ENCODE data around the gene CYTH4. TPM values are rescaled to one million over a fixed set of nuclear protein-coding genes. Genes with fewer than 3 reads are reported as not detected.

CYTH4 gene
- total and polyA plus RNA-seq, 10 of the 15 experiments (the other 5 are each of a cell fraction or from before 2014, with no cell fraction given) = 1.5 to 27.3 (median 16.9) TPM

DNA sequence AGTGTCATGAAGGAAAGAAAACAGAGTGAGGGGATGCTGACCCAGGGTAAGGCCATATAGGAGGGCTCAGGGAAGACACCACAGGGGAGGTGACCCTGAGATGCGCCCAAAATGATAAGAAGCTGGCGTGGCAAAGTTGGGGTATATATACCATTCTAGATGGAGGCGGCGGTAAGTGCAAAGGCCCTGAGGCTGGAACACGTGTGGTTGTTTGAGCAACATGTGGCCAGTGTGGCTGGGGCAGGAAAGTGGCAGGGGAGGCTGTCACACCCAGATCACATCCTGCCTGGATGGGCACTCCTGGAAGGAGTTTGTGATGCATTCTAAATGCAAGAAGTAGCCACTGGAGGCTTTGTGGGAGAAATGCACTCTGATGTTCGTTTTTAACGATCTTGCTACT, 70.2 kb downstream of the CYTH4 start:
- Histone ChIP-seq H2AFZ (ENCODE audit: control insufficient read depth, low read depth, low read length) (no peak overlapping the region), H3K4me1 (ENCODE audit: control insufficient read depth, insufficient read depth, low read length) (no peaks in the 10 kb centered on the region), H3K4me2 (ENCODE audit: control insufficient read depth, insufficient read depth) (no peak overlapping the region), H3K79me2 (ENCODE audit: control insufficient read depth, insufficient read depth, low read length) (no peaks in the 10 kb centered on the region), H3K27me3 (replicated peaks in 1 of 2; ENCODE audit: control insufficient read depth in 2 of 2, insufficient read depth in 2 of 2, low read length in 1 of 2) (peaks cover 4 to 7% of the 10 kb centered on the region in 2 experiments; a peak in 3 of 4 replicates), H3K27ac (ENCODE audit: control insufficient read depth, insufficient read depth) (no peak overlapping the region), H4K20me1 (ENCODE audit: control insufficient read depth, insufficient read depth) (no peaks in the 10 kb centered on the region), H3K9me3 (replicated peaks; ENCODE audit: control insufficient read depth, insufficient read depth, low read length) (no peaks in the 10 kb centered on the region), H3K4me3 (no peak overlapping the region), H3K36me3 (ENCODE audit: control insufficient read depth in 2 of 2, insufficient read depth in 2 of 2, low read length in 1 of 2) (no peaks in the 10 kb centered on the region), H3K9ac (ENCODE audit: control insufficient read depth, insufficient read depth, low read length) (no peak overlapping the region)
- ChIA-PET SMC1A (ENCODE audit: uncharacterized antibody, unreplicated experiment) (no interaction called here), CTCF (interaction anchor here (1.1 kb wide), 1 partner anchor 91 kb away, joined by 4 read pairs; no protein-coding TSS in a partner anchor), RAD21 (ENCODE audit: unreplicated experiment) (no interaction called here), POLR2A (no interaction called here)
- WGBS (ENCODE audit: insufficient coverage, insufficient replicate concordance, low lambda C conversion rate, missing lambda C conversion rate) = 35% methylated on average over 7 of the region's 7 CpGs
- FAIRE-seq (no peak), DNase-seq (ENCODE audit: low read depth, low spot score) (no peak), ATAC-seq (no peak)
- intact Hi-C loops (cut with micrococcal nuclease; ENCODE audit: unreplicated experiment) (no loop called here), in situ Hi-C loops (cut with MboI) (no loop called here)
- TF ChIP-seq, protein P1, sequence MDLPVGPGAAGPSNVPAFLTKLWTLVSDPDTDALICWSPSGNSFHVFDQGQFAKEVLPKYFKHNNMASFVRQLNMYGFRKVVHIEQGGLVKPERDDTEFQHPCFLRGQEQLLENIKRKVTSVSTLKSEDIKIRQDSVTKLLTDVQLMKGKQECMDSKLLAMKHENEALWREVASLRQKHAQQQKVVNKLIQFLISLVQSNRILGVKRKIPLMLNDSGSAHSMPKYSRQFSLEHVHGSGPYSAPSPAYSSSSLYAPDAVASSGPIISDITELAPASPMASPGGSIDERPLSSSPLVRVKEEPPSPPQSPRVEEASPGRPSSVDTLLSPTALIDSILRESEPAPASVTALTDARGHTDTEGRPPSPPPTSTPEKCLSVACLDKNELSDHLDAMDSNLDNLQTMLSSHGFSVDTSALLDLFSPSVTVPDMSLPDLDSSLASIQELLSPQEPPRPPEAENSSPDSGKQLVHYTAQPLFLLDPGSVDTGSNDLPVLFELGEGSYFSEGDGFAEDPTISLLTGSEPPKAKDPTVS (IDR thresholded peaks at IDR 0.05; ENCODE audit: low read depth, low read length) = no peak
- TF ChIP-seq CBX5 (IDR thresholded peaks at IDR 0.05; ENCODE audit: low read depth) (no peak), KAT2A (conservative IDR thresholded peaks at IDR 0.05; ENCODE audit: control insufficient read depth, low read depth, low read length) (no peak), EGR1 (IDR thresholded peaks at IDR 0.05; ENCODE audit: borderline replicate concordance in 1 of 2, low read depth in 2 of 2, low read length in 2 of 2) (no peak), SIN3A (IDR thresholded peaks at IDR 0.05; ENCODE audit: low read depth, low read length) (no peak), BHLHE40 (IDR thresholded peaks at IDR 0.05; ENCODE audit: borderline replicate concordance in 1 of 2, low read depth in 2 of 2, low read length in 1 of 2) (no peak), WRNIP1 (IDR thresholded peaks at IDR 0.05; ENCODE audit: borderline replicate concordance, low read depth, low read length) (no peak), GABPA (IDR thresholded peaks at IDR 0.05; ENCODE audit: low read depth) (no peak), NR2F1 (conservative IDR thresholded peaks at IDR 0.05) (no peak)
- no TSS peak for BruUV-seq (replicated peaks)

Measured in GM12878 (cell line).